ENCODE results near the gene C2orf92.
"Not testable (repeated sequence)": the region's sequence is repeated elsewhere in the genome, so short reads cannot be mapped to it uniquely, and the experiment has no call there.

- TF ChIP-seq, protein P1, sequence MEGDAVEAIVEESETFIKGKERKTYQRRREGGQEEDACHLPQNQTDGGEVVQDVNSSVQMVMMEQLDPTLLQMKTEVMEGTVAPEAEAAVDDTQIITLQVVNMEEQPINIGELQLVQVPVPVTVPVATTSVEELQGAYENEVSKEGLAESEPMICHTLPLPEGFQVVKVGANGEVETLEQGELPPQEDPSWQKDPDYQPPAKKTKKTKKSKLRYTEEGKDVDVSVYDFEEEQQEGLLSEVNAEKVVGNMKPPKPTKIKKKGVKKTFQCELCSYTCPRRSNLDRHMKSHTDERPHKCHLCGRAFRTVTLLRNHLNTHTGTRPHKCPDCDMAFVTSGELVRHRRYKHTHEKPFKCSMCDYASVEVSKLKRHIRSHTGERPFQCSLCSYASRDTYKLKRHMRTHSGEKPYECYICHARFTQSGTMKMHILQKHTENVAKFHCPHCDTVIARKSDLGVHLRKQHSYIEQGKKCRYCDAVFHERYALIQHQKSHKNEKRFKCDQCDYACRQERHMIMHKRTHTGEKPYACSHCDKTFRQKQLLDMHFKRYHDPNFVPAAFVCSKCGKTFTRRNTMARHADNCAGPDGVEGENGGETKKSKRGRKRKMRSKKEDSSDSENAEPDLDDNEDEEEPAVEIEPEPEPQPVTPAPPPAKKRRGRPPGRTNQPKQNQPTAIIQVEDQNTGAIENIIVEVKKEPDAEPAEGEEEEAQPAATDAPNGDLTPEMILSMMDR (conservative IDR thresholded peaks at IDR 0.05), result not testable (repeated sequence)
- not testable (repeated sequence) for TF ChIP-seq EZH2 (IDR thresholded peaks at IDR 0.05; ENCODE audit: low read depth)
These were observed 42.7 kb downstream of the C2orf92 start for GRCh38 chr2:97712175-97712574.
